GM11168 (cell line): ENCODE results near the gene TTC4.

Experiments used
- in situ Hi-C: fragments of 300-500 bp; cut with MboI; formaldehyde crosslinking; loops from one replicate; pipeline ENCODE4 v1.12.0; 2022; ENCODE audit warnings: low sequenced_read_pairs; ENCODE audit not compliant: unreplicated experiment

TTC4 gene

DNA sequence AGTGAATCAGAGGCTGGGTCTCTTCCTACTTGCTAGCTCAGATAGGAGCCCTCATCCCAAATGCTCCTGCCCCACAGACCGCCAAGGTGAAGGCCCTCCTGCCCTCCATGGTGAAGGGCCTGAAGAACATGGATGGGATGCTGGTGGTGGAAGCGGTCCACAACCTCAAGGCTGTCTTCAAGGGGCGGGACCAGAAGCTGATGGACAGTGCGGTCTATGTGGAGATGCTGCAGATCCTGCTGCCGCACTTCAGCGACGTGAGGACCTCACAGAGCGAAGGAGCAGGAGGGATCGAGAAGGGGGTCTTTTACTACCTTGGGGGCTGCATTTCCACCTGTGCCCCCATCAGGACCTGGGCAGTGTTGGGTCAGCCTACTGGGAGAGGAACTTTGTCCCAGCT lies 14.6 kb upstream of the TTC4 start:
- in situ Hi-C loops: no loop called here

DNA sequence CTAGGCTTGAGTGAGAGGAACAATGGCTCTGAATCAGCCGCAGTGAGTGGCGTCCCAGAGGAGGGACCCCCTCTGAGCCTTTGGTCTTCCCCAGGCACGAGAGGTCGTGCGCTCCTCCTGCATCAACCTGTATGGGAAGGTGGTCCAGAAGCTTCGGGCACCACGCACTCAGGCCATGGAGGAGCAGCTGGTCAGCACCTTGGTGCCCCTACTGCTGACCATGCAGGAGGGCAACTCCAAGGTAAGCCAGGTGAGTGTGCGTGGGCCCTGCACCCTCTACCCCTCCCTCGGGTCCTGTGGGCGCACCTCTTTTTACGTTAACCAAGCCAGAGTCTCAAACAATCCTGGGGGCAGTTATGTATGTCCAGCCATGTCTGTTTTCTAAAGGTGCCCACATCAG lies 13.7 kb upstream of the TTC4 start:
- in situ Hi-C loops: no loop called here

DNA sequence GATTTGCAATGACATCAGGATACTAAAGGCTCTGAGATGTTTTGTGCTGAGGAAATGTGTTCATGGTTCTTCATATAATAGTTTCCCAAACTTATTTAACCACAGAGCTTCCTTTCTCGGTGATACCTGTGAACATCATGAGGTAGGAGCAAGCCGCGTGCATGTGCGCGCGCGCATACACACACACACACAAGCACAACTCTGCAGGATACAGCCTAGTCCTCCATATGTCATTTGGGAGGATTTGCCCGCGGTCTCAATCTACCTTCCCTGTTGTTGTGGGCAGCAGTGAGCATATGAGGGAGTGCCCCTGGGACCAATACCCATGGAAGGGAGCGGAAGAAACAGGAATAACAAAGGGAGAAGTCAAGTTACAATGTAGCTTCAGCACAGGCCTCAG lies 12.2 kb upstream of the TTC4 start:
- in situ Hi-C loops: no loop called here

DNA sequence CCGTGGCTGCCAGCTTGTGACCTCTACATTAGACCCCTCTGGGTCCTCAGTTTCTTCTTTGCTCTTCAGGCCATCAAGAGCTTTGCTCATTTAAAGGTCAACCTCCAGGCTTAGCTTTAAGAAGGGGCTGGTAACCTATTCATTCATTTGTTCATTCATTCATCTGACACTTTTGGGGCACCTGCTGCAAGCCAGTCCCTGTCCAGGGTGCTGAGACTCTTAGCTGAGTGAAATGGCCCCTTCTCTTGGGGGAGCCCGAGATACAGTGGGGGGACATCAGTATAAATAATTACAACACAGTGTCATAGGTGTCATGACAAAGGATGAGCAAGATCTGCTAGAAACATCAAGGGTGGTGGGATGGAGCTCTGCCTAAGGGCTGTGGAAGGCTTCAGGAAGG lies 10.5 kb upstream of the TTC4 start:
- in situ Hi-C loops: no loop called here

DNA sequence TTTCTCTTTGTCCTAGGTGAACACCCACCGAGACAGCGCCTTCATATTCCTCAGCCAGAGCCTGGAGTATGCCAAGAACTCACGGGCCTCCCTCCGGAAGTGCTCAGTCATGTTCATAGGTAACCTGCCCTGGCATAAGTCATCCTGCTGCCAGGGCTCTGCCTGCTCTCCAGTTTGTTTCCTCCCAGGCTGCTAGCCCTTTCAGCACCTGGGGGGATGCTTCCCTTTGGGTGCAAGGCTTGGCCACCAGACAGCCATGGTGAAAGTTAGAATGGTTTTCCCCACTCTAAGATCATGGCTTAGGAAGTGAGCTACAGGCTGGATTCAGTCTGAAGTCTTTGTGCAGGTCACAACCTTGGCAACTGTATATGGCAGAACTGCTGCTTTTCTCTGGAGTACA lies 9.2 kb upstream of the TTC4 start:
- in situ Hi-C loops: no loop called here

DNA sequence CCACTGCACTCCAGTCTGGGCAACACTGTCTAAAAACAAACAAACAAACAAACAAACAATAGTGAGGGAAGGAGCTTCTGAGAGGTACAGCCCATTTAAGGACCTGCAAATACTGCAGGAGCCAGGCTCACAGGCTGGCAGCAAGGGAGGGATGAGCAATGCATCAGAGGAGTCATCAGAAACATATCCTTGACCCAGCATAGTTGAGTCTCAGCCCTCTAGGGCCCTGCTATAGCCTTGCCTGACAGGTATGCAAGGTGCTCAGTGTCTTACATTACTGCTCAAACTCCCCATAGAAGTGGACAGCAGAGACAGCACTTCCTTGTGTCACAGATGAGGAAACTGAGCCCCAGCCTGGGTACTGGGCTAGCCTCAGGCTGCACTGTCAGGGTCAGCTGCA lies 7.3 kb upstream of the TTC4 start:
- in situ Hi-C loops: no loop called here

DNA sequence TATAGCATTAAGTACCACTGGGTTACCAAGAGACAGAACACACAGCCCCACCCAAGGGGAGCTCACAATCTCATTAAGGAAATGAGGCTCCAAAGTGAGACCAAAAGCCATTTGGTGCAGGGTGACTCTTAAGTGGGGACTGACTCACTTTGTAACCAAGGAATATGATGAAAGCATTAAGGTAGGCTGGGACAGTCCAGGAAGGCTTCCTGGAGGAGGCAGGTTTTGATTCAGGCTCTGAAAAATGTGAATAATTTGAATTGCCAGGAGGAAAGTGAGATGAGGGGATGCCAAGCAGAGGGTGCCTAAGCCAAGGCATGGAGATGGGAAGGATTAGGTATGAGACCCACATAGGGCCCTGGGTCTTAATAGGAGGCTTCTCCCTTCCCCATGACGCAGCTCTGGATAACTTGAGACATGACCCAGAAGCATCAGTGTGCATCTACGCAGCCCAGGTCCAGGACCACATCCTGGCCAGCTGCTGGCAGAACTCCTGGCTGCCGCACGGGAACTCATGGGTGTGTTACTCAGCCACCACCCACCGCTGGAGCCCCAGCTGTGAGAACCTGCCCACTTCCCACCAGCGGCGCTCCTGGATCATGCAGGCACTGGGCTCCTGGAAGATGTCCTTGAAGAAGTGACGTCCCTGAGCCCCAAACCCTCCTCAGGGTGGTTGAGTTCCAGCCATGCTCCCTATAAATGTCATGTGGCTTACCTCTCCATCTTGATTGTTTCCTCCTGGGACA lies 5.9 kb upstream of the TTC4 start:
- in situ Hi-C loops: no loop called here

DNA sequence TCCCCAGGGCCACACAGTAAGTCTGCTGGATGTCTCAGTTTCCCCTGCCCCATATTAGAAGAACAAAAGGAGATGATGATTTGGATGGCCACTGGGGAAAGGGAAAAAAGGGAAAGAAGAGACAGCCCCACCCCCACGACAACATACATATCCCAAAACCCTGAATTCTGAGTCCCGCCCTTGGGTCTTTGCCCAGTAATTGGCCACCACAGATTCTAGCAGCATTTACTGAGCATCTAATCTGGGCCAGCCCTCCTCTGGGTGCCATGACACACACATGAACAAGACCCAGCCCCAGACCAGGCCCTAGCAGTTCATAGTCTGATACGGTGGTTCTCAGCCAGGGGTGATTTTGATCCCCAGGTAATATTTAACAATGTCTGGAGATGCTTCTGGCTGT lies 5.2 kb upstream of the TTC4 start:
- in situ Hi-C loops: no loop called here

DNA sequence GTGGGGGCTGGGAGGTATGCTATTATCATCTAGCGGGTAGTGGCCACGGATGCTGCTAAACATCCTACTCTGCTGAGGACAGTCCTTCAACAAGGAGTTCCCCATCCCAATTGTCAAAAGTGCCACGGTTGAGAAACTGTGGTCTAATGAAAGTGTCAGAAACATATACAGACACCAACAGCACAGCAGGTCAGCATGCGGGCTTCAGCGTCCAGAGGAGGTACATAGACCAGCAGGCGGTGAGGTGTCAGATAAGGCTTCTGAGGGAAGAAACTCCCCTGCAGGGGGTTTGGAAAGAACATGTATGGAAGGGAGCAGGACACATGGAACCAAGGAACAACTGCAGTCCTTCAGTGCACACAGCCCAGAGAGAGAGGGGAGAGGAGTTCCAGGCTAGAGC lies 4.8 kb upstream of the TTC4 start:
- in situ Hi-C loops: no loop called here

DNA sequence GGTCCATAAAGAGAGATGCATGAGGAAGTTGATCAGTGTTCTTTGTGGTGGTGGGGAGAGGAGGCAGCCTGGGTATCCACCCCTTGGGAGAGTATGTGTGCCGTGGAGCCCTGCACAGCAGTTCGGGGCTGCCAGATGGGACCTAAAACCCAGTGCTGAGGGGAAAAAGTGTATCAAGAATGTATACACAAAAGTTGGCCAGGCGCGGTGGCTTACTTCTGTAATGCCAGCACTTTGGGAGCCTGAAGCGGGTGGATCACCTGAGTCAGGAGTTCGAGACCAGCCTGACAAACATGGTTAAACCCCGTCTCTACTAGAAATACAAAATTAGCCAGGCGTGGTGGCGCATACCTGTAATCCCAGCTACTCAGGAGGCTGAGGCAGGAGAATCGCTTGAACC lies 4.1 kb upstream of the TTC4 start:
- in situ Hi-C loops: no loop called here

DNA sequence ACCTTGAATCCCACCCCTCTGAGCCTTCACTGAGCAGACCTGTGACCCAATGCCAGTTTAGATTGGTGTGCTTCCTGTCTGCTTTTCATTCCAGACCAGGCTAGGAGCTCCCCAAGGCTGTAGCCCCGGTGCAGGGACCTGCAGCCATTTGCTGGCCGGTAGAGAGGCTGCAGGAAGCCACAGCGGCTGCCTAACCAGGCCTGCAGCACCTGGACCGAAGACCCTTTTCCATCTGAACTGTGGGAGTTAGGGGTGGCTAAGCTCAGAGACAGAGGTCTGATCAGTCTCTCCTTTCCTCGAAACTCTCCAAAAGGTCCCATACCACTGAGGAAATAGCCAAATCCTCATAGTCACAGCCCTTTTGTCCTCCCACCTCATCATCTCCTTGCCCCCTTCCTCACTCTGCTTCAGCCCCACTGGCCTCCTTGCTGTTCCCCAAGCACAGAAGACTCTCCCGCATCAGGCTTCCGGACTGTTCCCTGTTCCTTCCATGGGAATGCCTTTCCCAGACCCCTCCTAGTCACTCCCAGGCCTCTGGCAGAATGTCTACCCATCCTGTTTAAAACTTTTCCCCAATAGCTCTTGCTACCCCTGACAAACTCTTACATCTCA lies 674 bp upstream of the TTC4 start:
- in situ Hi-C loops: no loop called here

DNA sequence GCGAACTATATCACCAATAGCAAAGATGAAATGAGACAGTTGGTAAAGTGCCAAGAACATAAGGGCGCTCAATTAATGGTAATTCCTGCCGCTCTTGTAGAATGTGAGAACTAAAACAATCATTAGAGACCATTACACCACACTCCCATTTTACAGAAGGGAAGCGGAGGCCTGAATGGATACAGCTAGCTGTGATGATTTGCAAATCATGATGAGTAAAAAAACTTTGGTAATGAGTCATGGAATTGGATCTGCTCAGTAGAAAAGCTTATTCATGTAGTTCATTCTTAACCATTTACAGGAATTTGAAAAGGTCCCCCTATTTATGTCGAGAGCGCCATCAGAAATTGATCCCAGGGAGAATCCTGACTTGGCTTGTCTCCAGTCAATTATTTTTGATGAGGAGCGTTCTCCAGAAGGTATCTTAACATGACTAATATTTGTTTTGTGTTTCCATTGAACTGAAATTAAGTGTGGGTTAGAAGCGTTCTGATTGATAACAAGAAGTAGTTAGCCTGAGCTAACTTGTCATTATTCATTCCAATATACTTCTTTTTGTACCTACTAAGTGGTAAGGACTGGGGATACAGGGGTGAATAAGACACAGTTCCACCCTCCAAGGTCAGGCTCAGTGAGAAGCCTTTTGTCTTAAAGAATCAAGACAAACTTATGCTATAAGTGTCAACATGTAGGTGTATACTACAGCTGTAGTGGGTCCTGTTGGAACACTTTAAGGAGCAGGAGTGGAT lies 812 bp downstream of the TTC4 start:
- in situ Hi-C loops: no loop called here

DNA sequence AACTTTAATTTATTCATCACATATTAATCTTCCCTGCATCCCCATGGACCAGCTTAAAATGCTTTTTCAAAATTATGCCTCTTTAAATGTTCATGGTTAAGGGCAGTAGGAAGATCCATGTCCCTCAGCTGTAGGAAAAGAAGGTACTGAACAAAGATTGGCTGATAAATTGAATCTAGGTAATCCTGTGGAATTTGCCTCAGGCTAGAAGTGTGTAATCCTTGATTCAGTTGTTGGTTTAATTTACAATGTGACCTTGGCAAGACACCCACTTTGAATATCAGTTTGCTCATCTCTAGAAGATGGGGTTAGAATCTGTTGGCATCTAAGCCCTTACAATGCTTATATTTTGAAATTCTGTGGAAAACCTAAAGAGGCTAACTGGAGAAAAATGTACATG lies 6.1 kb downstream of the TTC4 start:
- in situ Hi-C loops: no loop called here

DNA sequence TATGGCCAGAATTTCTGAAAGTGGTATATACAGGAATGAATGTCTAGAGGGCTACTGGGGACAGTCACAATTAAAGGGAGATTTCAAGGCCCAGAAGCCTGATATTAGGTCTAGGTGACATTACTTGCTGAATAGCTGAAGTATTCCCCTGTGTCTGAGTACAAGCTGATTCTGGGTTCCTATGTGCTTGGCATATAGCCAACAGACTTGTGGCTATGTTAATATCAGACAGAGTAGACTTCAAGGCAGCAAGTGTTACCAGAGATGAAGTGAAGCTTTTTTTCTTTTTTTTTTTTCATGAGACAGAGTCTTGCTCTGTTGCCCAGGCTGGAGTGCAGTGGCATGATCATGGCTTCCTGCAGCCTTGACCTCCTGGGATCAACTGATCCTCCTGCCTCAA lies 8.3 kb downstream of the TTC4 start:
- in situ Hi-C loops: no loop called here

DNA sequence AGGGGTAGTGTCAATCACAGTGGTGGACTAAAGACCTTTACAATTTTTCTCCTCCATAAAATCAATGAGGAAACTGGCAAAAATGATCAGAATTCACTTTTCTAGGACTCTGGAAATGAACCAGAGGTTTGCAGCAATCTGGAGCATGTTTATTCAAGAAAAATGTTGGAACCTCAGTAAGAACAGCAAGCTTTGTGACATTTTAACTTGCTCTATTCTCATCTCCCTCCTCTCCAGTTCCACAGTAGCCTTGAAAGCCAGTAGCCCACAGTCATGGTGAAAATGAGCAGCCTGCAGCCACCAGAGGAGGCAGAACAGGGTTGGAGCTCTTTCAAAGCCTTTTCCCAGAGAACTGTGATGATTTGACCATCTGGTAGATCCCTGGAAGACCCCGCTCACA lies 9.1 kb downstream of the TTC4 start:
- in situ Hi-C loops: no loop called here

DNA sequence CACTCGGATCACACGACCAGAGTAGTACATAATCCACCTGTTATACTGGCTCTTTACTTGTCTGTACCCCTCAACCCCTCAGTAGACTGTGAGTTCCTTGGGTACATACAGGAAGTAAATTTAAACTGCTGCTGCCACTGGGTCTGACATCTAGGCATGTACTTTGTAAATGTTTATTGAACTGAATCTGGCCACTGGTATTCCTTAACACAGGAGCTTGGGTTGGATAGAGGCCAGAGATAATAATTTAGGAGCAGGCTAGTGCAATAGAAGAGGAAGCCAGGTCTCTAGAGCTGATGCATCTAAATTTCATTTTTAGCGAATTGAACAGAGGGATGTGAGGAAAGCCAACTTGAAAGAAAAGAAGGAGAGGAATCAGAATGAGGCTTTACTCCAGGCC lies 12.4 kb downstream of the TTC4 start:
- in situ Hi-C loops: no loop called here

DNA sequence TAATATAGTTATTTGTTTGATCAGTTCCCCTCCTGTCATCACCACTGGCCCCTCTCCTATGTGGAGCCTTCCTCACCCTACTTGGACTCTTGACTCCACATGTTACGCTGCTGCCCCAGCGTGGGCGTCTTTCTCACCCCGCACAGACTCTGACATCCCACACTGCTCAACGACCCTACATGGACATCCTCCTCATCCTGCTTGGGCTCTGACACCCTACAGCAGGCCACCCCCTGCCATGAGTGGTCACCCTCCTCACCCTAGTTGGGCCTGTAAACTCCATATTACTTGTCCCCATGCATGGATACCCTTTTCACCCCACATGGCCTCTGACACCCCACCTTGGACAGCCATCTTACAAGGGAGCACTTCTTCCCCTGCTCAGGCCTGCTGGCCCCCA lies 21.0 kb downstream of the TTC4 start:
- in situ Hi-C loops: no loop called here

DNA sequence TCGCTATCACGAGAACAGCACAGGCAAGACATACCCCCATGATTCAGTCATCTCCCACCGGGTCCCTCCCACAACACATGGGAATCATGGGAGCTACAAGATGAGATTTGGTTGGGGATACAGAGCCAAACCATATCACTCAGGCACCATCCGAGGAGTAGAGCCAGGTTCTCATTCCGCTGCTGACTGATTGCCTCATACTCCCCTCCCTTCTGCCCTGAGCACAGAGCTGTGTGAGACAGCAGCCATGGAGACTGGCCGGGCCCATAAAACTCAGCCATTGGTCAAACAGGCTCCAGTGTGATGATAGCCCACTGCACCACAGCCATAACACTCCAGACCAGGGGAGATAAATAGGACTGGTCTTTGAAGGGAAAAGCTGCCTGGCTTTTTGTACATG lies 22.6 kb downstream of the TTC4 start:
- in situ Hi-C loops: no loop called here

DNA sequence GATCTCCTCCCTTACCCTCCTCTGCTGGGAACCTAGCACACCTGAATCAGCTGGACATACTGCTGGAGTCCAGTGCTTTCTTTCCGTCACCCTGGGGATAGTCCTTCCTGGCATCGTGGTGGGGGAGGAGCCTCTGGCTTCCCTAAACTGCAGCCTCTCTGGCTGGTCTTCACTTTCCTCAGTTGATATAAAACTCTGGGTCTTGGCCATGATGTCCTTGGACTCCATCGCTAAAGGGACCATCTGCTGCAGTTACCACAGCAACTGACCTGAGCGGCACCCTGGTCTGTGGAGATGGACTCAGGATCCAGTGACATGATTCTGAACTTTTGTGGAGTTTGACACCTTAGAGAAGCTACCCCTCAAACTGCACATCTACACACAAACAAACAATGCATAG lies 25.9 kb downstream of the TTC4 start:
- in situ Hi-C loops: no loop called here

DNA sequence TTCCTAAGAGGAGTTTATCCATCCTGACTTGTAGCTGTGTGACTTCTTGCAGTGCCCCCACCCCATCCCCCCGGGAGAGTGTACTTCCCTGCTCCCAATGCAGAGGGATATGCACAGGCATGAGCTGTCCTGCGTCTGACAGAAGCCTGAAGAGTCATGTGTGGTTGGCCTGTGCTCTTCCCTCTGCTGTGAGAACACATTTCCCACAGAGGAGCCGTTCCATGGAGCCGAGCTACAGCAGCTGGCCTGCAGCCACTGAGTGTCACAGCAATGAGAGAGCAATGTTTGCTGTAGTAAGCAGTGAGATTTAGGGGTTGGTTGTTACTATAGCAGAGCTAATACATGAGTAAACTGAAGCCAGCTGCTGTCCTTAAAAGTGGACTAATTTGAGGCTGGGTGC lies 26.6 kb downstream of the TTC4 start:
- in situ Hi-C loops: no loop called here

DNA sequence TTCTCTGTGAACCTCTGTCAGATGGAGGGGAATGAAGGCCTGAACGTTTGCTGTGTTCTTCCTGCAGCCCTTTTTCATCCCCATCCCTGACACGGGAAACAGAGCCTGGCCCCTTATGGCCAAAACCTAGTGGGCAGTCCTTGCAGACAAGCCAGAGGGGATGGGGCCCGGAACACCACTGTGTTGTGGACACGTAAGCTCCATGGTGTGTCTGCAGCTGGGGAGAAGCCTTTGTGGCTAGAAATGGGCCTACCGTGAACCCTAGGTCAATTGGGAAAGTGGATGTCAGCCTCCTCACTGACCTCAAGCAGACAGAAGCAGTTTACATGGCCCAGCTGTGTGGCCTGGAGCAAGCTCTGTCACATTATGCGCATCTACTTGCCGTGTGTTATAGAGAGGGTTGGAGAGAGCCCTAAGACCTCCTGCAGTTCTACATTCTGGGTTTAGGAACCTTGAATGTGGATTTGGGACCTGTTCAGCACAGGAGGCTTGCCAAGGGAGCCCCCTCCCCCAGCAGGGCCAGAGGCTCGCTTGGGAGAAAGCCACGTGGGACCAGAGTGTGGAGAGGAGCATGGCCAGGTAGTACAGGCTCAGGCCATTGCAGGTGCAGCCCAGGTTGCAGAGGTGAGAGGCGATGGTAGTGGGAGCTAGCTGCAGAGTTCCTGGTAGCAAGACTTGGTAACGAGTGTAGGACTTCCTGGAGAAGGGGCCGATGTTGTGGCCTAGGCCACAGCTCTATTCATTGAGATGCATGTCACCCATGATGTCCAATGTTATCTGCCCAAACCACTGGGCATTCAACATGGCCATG lies 28.0 kb downstream of the TTC4 start:
- in situ Hi-C loops: no loop called here
